Kidney capillary endothelial cell (primary cell): ENCODE measurements around the gene OR10R2.
"Not testable (repeated sequence)": the region's sequence is repeated elsewhere in the genome, so short reads cannot be mapped to it uniquely, and the experiment has no call there.

Experiments used
- DNase-seq: peaks from one replicate; pipeline ENCODE4 v3.0.0-alpha.2; 2018; ENCODE audit warnings: low spot score

Gene OR10R2

DNA sequence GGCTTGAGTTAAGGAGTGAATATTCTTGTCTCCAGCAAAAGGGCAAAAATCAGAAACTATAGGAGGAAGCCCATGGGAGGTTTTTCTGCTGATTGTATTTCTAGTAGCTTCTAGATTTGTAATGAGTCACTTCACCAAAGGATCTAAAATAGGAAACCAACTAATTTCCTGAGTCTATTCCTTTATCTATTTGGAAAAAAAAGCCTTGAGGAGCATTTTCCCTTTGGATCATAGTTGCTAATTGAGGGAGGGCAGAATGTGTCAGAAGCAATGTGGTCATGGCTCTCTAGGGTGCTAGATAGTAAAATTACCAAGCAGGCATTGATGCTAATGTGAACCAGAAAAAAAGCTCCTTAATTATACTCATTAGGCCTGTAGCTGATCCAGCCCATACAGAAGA lies at the start of gene OR10R2:
Gene OR10R2, plus strand, starts transcription at position 301 of the 400 bp plus-strand sequence. CDS start 106 bp downstream, outside the sequence.
- DNase-seq, result no peak

DNA sequence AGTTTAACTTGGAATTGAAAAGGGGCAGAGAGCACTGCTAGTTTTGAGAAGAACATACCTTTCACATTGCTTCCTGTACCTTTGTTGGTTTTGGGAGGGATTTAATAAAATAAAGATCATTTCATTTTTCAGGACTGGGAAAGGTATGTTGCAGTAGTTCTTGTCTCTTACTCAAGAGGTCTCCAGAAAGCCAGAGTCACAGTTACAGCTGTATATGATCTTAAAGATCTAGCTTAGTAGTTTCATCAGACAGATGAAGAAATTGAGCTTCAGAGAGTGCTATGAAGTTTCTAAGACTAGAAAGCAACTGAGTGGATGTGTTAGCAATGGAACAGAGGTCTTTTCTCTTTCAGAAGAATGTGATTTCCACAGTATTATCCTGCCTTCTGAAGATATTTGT lies 47.0 kb upstream of the OR10R2 start:
- no peak for DNase-seq

GRCh38 chr1:158426137-158426536 lies 45.9 kb upstream of the OR10R2 start, which contains the start of gene OR10K2:
TSS of gene OR10K2 (minus strand) at chr1:158426237. CDS start at chr1:158420866, 5,371 bp downstream.
- DNase-seq, result no peak

DNA sequence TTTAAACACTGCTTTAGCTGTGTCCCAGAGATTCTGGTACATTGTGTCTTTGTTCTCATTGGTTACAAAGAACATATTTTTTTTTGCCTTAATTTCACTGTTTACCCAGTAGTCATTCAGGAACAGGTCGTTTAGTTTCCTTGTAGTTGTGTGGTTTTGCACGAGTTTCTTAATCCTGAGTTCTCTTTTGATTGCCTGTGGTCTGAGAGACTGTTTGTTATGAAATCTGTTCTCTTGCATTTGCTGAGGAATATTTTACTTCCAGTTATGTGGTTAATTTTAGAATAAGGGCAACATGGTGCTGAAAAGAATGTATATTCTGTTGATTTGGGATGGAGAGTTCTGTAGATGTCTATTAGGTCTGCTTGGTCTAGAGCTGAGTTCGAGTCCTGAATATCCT lies 41.9 kb upstream of the OR10R2 start:
- not testable (repeated sequence) for DNase-seq

DNA sequence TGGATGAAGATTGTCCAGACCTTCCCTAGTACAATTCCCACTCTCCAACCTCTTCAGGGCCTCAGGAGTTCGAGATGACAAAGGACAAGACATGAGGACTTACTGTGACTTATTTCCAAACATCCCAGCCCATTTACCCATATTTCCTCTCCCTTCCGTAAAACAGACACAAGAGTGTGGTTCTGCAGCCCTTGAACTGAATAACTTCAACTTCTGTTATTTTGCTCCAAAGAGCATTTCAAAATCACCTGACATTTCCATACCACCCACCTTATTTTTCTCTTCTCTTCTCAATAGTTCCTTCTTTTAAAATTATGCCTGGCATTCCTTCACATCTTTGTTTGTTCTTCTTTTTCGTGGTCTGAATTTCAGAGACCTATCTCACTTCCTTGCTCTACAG lies 37.3 kb upstream of the OR10R2 start:
- DNase-seq, result no peak

DNA sequence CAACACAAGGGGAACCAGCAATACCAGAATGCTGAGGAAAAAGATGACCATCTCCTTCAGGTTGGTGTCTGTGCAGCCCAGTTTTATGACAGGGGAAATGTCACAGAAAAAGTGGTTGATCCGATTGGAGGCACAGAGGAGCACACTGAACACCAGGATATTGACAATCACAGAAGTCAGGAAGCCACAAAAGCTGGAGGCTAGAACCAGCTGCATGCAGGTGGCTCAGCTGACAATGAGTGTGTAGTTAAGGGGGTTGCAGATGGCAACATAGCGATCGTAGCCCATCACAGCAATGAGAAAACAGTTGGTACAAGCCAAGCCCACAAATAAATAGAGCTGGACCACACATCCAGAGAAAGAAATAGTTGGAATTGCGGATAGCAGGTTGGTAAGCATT lies 26.6 kb upstream of the OR10R2 start:
- DNase-seq, result no peak

- DNase-seq, result no peak
Measured at GRCh38 chr1:158454537-158454936, 17.5 kb upstream of the OR10R2 start.

DNA sequence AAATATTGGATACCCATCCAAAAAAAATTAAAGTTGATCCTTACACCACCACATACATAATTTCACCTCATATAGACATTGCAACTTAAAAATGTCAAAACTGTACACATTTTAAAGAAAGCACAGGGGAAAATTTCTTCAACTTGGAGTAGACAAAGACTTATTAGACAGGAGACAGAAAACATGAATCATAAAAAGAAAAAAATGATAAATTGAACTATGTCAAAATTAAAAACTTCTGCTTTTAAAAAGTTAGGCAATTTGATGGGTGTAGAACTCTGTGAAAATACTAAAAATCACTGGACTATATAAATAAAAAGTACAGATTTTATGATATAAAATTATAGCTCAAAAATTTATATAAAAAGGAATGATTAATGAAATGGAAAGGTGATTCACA lies 14.8 kb upstream of the OR10R2 start:
- no peak for DNase-seq

DNA sequence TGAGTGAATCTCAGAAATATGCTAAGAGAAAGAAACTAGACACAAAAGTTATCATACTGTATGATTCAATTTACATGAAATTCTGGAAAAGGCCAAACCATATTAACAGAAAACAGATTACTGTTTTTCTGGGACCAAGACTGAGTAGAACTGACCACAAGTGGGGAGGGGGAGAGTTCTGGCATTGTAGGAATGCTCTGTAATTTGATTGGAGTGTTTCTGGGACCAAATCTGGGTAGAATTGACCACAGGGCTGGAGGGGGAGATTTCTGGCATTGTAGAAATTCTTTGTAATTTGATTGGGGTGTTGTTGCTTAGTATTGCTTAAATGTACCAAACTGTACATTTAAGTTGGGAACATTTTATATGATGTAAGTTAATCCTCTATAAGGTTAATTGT lies 13.8 kb upstream of the OR10R2 start:
- DNase-seq, result no peak

- DNase-seq, result no peak
Measured at GRCh38 chr1:158461534-158461933, 10.5 kb upstream of the OR10R2 start, which contains the start of gene OR10K1. TSS of gene OR10K1 (plus strand) at chr1:158461834. CDS start at chr1:158465562, 3,728 bp downstream.

DNA sequence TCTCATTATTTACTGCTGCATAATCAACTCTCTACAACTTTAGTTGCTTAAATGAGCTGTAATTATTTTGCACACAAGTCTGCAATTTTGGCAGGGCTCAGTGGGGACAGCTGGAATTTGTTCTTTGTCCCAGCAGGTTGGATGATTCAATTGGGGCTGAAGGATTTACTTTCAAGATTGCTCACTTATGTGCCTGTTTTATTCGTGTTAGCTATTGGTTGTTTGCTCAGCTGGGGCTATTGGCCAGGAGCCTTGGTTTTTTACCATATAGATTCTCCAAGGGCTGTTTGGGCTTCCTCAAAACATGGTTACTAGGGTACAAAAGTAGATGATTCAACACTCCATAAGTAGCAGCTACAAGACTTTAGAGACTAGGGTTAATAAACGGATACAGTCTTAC lies 13.4 kb downstream of the OR10R2 start:
- DNase-seq, result no peak

GRCh38 chr1:158491316-158491715 lies 19.3 kb downstream of the OR10R2 start:
- DNase-seq, result no peak

DNA sequence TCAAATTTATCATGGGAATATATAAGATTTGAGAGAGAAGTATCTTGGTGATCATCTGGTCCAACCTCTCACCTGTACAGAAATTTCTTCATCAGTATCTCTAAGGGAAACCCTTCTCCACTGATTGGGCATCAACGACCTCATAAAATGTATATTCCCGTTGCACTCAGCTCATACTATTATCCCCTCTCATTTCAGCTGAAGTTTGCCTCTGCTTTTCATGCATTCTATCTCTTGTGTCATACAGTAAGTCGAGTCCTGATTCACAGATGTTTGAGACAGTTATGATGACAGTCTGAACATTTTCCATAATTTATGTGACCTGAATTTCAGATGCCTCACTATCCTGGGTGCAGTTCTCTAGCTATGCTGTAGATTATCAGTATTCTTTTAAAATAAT lies 21.0 kb downstream of the OR10R2 start:
- DNase-seq, result no peak

DNA sequence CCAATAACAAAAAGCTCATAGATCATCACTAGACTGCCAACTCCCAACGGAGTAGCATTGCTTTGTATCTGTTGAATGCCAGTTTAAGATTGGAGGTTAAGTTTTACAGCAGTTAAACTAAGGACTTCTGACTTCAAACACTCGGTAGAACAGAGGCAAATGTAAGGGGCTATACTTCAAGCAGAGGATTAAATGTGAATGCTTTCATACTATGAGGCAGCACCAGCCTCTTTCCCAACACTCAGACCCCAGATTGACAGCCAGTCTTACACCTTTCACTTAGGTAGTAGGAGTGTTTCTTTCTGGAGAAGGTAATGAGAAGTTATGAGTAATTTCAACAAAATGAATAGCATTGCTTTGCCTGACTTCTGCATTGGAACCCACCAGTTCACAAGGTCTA lies 22.8 kb downstream of the OR10R2 start:
- no peak for DNase-seq

- DNase-seq, result no peak
Measured at GRCh38 chr1:158496374-158496773, 24.4 kb downstream of the OR10R2 start.

DNA sequence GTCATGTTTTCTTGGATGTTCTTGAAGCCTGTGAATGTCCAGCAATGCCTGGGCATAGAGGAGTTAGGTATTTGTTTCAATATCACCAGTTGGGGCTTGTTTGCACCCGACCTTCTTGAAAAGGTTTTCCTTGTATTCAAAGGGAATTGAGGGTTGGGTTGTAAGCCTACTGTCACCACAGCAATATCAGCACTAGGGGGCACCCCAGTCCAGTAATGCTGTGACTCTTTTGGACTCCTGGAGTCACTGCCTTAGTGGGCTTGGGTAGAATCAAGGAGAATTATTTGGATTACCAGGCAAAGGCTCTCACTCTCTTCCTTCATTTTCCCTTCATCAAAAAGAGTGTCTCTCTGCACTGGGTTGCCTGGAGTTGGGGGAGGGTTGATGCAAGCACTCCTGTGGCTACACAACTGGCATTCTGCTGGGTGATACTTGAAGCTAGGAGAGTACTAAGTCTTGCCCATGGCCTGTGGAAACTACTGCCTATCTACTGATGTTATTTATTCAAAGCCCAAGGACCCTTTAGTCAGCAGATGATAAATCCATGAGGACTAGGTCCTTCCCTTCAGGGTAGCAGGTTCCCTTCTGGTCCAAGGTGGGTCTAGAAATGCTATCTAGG lies 34.5 kb downstream of the OR10R2 start:
- DNase-seq, result peak; percentile 16

GRCh38 chr1:158507511-158507910 lies 35.5 kb downstream of the OR10R2 start:
- DNase-seq, result no peak

DNA sequence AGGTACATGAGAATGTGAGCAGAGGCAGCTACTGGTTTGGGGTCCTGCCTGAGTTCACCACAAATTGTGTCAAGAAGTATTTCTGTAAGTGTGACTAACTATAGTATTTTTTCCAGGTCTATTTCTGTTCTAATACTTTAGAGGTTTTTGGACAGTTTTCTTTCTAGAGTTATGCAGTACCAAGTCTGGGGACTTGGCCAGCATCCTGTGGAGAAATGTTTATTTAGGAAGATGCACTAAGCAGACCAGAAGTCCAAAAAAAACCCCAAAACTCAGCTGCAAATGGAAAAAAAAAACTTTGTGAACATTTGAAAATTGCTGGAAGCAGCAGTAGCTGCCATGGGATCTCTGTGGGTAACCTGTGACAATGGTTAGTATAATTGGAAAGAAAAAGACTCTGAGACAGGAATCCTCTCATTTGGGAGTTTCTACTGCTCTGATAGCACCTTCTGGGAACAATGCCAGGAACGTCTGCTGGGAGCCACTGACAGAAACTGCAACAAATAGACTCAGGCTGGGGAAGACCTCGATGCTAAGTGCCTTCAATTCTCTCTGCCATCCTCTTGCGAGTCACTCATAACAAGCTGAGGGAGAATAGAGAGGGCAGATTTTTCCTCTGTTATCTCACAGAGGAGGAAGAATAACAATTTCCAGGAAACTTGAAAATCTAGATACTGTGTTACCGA lies 37.6 kb downstream of the OR10R2 start:
- DNase-seq, result no peak

DNA sequence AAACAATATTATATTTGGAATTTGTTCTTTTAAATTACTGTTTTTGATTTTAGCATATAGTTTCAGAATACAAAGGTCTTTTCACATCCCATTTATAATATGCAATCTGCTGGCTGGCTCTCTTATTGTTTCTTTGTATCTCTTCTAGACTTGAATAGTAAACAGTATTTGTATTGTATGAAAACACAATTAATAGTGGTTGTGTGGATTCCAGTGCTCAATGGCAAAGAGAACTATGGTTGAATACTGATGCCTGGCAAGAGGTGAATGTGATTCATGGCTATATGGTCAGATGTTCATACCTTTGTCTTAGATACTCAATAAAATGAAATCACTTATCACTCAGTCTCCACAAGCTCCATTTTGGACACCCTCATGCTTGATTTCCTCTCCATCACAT lies 44.9 kb downstream of the OR10R2 start:
- no peak for DNase-seq

GRCh38 chr1:158520021-158520420 lies 48.0 kb downstream of the OR10R2 start:
- no peak for DNase-seq

DNA sequence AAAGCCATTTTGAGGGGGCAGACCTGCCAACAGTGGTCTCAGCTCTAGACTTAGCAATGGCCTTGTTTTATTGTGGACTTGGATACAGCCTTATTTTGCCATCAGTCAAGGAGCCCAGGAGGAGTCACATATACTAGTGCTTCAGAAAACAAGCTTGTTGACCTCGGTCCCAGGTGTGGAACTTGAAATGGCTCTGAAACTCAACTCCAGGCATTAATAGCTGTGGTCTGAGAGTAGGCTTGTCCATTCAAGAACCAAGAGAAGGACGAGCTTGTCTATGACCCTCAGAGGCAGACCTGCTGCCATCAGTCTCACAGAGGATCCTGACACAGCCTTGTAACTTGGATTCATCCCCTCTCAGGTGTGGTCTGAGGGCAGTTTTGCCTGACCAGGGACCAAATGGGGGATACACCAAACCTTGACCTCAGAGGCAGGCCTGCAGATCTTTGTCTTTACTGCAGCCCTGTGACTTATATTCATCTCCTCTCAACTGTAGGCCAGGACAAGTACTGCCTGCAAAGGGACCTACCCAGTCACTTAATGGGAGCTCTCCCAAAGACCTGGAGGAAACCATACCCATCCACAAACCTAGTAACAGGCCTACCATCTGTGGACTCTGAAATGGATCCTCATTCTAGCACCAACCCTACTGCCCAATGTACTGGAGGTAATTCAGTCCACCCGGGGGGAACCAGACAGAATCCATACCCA lies 49.1 kb downstream of the OR10R2 start:
- no peak for DNase-seq

DNA sequence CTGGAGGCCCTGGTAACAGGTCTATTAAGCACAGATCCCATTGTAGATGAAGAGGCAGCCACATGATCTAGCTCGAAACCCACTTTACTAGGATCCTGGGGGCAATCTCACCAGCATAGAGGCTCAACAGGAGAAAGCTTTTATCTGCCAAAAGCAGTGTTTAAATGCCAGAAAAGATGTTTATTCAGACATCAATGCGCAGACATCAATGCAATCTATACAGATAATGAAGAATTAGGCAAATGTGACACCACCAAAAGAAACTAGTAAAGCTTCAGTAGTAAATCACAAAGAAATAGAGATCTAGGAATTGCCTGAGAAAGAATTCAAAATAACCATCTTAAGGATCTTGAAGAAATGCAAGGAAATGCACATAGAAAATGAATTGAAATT lies 49.6 kb downstream of the OR10R2 start:
- DNase-seq, result no peak

- DNase-seq, result peak; percentile 43
Measured at GRCh38 chr1:158527190-158527815, 55.3 kb downstream of the OR10R2 start.
